ENCODE measurements around the gene TGFBR2.

DNA sequence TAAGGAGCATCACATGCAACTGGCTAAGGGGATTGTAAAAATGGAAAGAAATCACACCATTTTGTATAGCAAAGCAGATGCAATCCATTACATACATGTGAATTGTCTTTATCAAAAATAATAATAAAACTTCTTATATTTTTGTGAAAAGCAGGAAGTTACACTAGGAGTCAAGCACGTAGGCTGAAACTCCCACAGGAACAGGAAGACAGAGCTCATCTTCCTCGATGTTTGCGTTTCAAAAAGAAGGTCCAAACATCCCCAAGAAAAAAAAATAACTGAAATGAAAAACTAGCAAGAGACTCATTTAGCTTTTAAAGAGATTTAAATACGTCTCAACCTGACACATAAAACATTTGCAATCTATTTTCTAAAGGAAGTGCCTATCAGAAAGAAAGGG lies 106.6 kb downstream of the TGFBR2 start:
- TF ChIP-seq, protein P1, sequence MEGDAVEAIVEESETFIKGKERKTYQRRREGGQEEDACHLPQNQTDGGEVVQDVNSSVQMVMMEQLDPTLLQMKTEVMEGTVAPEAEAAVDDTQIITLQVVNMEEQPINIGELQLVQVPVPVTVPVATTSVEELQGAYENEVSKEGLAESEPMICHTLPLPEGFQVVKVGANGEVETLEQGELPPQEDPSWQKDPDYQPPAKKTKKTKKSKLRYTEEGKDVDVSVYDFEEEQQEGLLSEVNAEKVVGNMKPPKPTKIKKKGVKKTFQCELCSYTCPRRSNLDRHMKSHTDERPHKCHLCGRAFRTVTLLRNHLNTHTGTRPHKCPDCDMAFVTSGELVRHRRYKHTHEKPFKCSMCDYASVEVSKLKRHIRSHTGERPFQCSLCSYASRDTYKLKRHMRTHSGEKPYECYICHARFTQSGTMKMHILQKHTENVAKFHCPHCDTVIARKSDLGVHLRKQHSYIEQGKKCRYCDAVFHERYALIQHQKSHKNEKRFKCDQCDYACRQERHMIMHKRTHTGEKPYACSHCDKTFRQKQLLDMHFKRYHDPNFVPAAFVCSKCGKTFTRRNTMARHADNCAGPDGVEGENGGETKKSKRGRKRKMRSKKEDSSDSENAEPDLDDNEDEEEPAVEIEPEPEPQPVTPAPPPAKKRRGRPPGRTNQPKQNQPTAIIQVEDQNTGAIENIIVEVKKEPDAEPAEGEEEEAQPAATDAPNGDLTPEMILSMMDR (IDR thresholded peaks at IDR 0.05) = no peak
- no peak for TF ChIP-seq POLR2A (IDR thresholded peaks at IDR 0.05)

Measured in uterus (tissue), 2 donors.